HG03439 (cell line): ENCODE results near the gene ADRB2.
A peak's percentile ranks its signal among the peaks of the same experiment; 100 is the strongest.
"Not testable (repeated sequence)": the region's sequence is repeated elsewhere in the genome, so short reads cannot be mapped to it uniquely, and the experiment has no call there.

Source experiments
- ATAC-seq: cut with Tn5 transposase; IDR thresholded peaks from one replicate; pipeline ENCODE4 v1.9.1; 2021; ENCODE audit warnings: mild to moderate bottlenecking, moderate library complexity; ENCODE audit not compliant: unreplicated experiment

The ADRB2 gene

DNA sequence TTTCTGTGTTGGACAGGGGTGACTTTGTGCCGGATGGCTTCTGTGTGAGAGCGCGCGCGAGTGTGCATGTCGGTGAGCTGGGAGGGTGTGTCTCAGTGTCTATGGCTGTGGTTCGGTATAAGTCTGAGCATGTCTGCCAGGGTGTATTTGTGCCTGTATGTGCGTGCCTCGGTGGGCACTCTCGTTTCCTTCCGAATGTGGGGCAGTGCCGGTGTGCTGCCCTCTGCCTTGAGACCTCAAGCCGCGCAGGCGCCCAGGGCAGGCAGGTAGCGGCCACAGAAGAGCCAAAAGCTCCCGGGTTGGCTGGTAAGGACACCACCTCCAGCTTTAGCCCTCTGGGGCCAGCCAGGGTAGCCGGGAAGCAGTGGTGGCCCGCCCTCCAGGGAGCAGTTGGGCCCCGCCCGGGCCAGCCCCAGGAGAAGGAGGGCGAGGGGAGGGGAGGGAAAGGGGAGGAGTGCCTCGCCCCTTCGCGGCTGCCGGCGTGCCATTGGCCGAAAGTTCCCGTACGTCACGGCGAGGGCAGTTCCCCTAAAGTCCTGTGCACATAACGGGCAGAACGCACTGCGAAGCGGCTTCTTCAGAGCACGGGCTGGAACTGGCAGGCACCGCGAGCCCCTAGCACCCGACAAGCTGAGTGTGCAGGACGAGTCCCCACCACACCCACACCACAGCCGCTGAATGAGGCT, at the start of gene ADRB2:
TSS of gene ADRB2 (plus strand) at position 559 of the 686 bp plus-strand sequence. CDS start 221 bp downstream, outside the sequence.
- peak; percentile 99 for ATAC-seq

- no peak for ATAC-seq
Observed at GRCh38 chr5:148776780-148777179, 49.6 kb upstream of the ADRB2 start.

DNA sequence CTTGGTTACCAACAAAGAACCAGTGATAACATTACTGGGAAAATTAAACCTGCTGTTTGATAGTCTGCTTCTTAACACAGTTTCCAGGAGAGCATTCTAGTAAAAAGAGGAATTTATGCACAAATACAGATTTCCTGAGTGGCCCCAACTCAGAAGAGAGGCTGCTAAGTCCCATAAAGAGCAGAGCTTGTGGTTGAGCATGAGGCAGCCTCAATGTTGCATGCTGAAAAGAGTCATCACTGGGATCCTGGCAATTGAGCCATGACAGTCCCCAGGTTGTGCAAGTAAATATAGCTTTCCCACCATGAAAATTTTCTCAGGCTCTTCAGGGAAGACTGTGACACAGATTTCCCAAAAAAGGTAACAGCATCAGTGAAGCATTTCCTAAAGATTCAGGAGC, 47.5 kb upstream of the ADRB2 start:
- no peak for ATAC-seq

DNA sequence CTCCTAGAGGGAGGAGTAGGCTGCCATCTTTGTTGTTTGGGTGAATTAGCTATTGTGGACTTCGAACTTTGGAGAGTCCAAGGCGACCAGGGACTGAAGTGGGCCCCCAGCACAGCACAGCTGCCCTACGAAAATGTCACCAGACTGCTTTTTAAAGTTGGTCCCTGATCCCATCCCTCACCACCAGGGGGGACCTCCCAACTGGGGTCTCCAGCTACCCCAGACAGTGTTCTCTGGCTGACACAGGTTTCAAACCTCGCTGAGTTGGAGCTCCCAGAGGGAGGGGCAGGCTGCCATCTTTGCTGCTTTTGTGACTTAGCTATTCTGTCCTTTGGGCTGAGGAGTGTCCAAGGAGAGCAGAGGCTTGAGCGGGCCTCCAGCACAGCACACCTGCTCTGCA, 45.7 kb upstream of the ADRB2 start:
- ATAC-seq = no peak

DNA sequence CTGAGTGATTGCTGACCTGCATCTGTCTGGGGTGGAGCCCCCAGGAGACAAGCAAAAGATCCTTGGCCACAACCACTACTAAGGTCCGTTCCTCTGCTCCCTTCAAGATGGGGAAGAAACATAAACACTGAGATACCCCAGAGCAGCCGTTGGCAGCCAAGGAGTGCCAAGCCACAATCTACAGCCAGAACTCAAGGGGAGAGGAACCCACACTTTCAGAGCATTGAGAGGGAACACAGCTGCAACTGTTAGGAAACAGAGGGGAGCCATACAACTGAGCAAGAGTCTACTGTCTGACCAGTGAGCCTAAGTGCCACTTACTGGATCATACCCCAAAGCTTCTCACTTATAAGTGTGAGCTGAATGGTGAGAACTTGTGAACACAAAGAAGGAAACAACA, 44.6 kb upstream of the ADRB2 start:
- ATAC-seq = no peak

DNA sequence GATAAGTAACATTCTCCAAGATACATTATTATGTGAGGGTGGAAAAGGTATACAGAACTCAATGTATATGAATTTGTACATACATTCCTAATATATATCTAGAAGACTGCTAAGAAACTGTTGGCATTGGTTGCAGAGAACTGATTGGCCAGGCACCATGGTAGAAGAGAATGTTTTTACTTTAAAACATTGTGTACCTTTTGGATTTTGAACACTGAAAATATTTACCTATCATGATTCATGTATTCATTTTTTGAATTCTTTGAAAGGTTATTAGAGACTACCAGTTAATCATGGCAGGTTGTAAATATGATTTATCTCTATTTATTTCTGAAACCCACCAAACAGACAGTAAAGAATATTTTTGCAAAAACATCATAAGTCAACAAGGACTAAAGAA, 41.2 kb upstream of the ADRB2 start:
- no peak for ATAC-seq

DNA sequence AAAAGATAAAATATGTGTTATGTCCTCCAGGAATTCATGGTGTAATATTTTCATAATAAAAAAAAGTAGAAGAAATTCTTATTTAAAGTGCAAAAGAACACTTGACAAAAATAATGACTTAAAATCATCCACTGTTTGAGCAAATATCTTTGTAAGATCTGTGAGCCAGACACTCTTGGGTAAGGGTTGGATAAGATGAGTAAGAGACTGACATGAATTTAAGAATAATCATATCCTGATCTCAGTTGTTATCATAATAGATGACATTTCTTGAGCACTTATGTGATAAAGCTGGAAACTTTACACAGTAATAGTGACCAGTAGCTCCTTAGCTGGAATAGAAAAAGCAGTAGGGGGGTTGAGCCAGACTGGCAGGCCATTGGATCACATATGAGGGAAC, 40.0 kb upstream of the ADRB2 start:
- ATAC-seq = no peak

- no peak for ATAC-seq
Observed at GRCh38 chr5:148788636-148789035, 37.8 kb upstream of the ADRB2 start.

DNA sequence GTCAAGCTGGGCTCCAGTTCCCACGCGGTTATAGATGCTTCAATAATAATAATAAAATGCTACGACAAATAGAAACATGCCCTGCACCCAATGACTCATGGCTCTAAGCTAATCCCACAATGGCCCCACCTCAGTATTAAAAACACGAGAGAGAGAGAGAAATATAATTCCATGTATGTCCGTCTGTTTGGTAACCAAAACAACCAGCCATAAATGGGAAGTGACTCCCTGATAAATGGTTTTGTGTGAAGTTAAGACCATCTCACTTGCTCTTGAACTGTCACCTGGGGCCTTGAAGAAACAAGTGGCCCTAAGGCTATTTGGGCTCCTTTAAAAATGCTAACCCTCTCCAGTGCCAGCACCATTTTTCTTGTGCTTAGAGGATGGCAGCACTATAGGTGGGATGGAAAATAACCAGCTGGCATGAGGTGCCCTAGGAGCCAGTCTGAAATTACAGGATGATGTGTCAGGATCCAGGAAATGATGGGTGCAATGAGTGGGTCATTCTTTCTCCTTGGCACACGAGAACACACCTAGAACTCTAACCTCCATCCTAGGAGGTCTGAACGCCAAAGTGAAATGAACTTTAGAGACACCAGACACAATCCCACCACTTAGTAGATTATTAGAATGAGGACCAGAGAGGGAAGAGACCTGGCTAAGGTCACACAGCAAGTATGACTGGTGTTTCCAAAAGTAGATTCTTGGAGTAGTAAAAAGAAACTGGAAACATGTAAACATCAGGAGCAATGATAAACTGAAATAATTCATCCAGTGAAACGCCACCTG, 35.7 kb upstream of the ADRB2 start:
- ATAC-seq = peak; percentile 10

GRCh38 chr5:148791334-148791667, 35.1 kb upstream of the ADRB2 start:
- ATAC-seq = peak; percentile 93

- no peak for ATAC-seq
Observed at GRCh38 chr5:148791696-148792095, 34.7 kb upstream of the ADRB2 start.

GRCh38 chr5:148792744-148793143, 33.7 kb upstream of the ADRB2 start:
- no peak for ATAC-seq

DNA sequence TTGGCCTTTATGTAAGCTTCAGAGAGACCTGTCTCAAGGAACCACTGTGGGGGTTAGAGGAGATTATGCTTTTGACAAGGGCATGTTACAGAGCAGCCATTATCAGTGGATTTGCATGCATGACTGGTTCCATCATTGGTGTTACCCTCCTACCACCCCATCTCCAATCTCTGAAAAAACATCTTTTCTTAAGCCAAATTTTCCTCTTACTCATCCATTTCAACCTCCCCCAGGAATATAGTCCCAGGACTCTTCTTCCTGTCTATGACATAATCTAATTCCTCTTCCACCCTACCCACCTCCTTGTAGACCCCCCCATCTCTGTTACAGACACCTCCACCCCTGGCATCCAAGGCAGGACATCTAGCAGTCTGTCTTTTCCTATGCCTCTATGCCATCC, 33.1 kb upstream of the ADRB2 start:
- no peak for ATAC-seq

DNA sequence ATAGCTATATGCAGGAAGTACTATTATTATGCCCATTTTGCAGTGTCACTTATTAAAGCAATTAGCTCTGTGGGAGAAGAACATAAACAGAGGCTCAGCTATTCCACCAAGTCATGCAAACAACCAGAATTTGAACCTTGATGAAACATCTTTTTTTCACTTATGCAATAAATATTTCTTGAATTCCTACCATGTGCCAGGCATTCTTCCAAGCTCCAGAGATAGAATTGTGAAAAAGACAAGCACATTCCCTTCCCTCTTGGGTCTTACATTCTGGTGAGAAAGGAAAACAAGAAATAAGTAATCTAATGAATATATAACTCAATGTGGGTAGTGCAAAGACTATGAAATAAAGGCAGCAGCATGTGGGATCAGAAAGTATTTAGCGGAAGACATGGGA, 32.1 kb upstream of the ADRB2 start:
- ATAC-seq = no peak

DNA sequence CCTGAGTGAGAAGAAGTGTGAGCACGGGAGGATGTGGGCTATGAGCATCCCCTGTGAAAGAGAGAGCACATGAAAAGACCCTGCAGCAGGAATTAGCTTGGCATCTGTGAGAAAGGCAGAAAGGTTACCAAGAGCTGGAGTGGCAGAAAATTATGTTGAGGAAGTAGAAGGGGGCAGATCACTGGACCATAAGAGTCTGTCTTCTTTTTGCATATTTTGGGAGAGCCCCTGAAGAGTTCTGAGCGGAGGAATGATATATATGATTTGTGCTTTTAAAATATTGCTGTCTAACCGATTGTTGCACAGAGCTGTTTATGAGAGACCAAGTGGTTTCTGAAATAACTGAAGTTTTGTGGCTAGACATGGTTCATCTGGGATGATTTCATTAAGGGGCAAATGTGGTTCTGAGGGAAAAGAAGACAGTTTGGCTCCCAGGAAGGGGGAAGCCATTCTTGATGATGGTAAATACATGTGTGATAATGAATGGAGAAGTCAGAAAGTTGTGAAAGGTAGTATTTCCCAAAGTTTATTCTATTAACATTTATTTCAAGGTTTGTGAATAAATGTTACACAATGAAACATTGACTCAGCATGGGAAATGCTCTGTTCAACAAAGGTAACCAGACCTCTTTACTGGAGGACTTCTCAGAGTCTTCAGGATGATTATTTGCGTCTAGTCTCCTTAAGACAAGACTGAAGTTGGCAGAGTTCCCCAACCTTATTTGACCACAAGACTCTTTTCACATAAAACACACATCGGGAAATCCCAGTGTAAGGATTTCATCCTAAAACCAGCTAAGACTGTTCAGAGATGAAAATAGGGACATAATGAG, 31.5 kb upstream of the ADRB2 start:
- no peak for ATAC-seq

DNA sequence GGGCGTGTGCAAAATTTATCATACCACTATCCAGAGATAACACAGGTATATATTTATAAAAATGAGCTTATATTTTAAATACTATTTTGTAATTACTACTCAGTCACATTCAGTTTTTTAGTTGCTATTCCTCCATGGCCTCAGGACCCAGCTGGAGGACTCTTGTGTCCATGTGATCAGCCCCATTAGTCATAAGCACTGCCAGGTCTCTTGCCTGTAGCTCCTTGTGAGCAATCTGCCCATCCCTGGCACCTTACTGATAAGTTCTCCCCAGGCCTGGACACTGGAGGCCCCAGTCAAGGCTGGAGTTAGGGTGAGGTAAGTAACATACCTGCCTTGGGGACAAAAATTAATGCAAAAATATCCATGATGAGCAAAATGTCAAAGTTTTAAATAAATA, 29.5 kb upstream of the ADRB2 start:
- ATAC-seq = no peak

DNA sequence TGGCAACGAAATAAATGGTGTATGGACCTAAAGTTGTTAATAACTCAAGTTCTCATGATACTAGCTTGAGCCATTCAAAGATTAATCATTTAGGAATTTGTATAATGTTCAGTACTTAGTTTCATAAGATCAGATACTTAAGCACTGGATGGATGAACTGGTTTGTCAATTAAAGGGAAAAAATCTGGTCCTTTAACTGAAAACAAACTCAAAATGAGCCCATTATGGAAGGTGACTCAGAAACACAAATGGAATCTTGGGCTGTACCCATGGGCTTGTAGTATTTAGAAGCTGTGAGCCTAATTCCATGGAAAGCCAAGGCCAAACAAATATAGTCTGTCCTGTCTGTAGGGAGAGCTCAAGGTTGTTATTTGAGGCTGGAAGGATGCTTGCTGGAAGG, 27.6 kb upstream of the ADRB2 start:
- no peak for ATAC-seq

DNA sequence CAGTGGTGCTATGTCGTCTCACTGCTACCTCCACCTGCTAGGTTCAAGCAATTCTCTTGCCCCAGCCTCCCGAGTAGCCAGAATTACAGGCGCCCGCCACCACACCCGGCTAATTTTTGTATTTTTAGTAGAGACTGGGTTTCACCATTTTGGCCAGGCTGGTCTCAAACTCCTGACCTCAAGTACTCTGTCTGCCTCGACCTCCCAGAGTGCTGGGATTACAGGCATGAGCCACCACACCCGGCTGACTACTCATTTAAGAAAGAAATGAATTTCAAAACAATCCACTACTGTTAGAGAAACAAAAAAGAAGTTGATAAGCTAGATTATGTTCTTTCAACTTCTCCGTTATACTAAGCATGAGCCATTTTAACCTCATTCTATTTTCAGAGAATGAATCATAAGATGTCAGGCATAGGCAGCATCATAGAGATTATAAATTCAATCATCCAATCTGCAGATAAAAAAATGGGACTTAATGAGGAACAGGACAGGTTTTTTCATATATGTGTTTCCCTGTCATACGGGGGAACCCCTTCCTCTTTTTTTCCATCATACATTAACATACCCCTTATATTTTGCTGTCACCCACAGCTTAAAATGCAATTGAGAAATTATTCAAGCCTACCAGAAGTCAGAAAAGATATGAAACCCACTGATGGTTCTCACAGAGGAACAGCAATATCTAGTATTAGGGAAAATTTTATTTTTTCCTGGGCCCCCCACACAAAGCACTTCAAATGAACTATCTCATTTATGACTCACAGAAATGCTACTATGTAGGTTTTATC, 26.5 kb upstream of the ADRB2 start:
- no peak for ATAC-seq

- no peak for ATAC-seq
Observed at GRCh38 chr5:148801682-148802276, 24.6 kb upstream of the ADRB2 start.

GRCh38 chr5:148803451-148803850, 23.0 kb upstream of the ADRB2 start:
- not testable (repeated sequence) for ATAC-seq

- ATAC-seq = no peak
Observed at GRCh38 chr5:148804393-148804792, 22.0 kb upstream of the ADRB2 start.
